SH-SY5Y (cell line): ENCODE data around the gene ANO6.

ENCODE experiments used
- GATA2 ChIP-seq: IDR thresholded peaks from 2 replicates; pipeline ENCODE4 v1.6.1; 2011; ENCODE audit warnings: mild to moderate bottlenecking, low read depth, low read length
- GATA3 ChIP-seq: IDR thresholded peaks from 2 replicates; pipeline ENCODE4 v1.6.1; 2011; ENCODE audit warnings: low read depth, mild to moderate bottlenecking, low read length, moderate library complexity

- TF ChIP-seq GATA2 (no peak), GATA3 (no peak)
These were observed 6.1 kb upstream of the ANO6 start for GRCh38 chr12:45209784-45210183.
